ENCODE measurements around the gene ADAM12.
A peak's percentile ranks its signal among the peaks of the same experiment; 100 is the strongest.

ADAM12 gene

DNA sequence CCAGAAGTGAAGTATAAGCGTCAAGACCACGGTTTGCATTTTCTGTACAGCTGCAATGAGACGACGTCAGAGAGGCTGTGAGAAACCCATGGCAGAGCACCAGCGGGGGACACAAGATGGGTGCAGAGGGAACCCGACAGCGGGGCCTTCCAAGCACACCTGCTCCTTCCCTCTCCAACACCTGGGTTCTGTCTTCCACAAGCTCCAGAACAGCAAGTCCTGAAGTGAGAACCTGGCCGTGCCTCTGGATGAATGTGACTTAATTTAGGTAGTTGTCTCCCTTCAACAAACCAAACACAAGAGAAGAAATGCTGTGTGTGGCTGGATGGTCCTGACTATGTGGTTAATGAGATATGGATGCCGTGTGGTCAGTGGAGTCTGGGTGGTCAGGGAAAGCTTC is 76.1 kb downstream of the ADAM12 start:
- DNase-seq, result no peak

DNA sequence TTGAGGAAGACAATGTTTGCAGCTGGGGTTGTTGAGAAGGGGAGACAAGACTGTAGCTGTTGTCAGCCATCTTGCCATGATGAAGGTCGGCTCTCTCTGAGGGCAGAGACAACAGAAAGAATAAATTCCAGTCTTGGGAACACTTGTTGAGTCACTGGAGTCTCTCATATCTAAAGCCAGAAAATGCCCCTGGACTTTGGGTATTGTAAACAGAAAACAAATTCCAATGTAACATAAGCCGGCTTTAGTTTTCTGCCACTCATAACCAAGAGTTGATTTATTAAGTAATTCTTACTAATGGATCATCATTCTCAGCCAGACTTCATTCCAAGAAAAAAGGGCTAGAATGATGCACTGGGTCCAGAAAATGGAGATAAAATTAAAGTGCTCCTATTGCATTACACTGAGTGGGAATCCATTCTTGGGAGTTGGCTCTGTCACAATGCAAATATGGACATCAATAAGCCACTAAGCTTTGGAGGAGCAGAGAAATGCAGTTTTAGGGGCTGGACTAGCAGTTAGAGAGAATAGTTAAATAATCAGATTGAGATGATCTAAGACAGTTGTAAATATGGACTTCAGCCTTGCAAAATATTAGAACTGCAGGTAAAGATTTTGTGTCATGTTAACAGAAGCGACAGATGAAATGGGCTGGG is 78.9 kb downstream of the ADAM12 start:
- DNase-seq, result no peak

DNA sequence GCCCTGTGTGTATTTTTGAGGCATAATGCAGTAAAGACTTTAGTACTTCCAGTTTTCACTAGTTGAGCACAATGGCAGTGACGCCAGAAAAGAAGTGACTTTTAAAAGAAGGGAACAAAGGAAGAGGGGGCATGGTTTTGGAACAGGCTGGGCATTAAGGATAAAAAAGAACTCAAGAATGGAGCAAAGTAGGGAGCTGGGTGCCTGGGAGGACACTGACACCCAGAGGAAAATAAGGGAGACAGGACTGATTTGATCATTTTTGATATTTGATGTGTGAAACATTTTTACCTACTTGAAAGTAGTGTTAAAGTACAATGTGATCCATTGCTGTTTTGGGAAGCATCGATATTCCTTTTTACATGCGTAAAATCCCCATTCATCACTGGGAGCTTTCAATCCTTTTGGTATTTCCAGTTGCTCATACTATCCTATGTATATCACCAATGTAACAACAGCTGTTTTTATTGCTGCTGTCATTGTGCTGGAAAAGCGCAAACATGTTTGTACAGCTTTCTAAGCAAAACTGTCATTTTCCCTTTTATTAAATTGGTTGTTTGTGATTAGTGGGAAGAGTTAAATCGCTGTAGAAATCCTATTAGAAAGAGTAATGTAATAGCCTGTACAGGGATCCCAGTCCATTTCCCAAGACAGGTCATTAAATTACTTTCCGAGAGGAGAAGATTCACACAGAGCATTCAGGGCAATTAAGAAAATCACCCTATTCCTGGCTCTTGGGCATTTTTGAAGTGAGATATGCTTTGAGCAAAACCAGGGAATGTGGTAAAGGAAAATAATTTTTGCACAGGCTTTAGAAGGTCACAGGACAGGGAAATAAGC is 85.2 kb downstream of the ADAM12 start:
- DNase-seq, result peak; percentile 3 to 33 (median 26)

DNA sequence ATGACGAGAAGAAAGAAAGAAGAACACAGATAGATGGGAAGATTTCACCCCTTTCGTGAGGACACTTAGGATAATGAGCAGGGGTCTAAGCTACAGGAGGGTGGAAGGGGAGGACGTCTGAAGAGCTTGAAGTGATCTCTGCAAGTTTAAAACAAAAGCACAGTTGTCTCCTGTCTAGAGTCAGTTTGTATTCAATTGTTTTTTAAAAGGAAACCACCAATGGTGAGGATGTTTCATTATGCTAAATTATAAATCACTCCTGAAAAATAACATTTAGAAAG is 85.9 kb downstream of the ADAM12 start:
- DNase-seq, result no peak

DNA sequence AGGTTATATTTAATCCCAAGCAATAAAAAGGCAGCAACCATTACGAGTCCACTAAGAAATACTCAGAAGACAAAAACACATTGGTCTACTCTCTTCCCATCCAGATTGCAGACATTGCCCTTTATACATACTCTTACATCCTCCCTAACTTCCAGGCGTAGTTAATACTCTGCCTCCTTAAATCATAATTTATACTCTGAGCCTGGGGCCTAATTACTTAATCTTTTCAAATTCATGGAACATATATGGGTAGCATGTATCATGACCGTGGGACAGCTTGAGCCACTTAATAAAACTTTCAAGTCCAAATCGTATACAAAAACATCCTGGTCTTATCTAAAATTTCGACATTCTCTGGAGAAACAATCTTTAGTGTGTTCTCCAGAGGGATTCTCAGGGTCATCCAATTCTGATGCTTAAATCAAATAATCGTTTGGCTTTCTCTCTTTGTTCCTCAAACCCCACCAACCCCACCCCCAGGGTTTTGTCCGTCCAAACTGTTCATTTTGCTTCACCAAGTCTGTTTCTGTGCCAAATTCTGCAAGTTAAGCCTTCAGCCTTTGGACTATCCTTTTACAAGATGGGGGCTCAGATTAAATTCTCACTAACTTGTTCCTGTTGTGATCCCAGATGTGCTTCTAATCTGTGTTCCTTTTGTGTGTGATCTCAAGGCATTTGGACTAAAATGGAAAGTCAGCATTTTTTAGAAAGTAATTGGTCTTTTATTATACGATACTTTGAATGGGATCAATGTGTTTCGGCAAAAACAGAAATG is 86.4 kb downstream of the ADAM12 start:
- DNase-seq, result no peak

DNA sequence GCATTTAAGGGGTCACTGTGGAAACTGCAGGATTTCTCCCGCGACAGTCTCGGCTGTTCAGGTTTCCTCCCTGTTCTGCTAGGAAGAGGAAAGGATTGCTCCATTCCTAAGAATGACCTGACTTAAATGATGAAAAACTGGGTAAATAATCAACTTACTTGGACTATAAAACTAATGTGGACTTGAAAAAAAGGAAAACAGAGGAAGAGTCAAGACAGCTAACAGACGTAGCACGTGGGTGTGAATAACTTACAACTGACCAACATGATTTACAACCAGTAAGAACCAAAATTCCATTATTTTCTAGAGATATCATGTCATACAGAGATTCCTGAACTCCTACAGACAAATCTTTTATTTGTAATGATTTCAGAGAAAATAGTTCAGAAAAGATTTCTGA is 93.8 kb downstream of the ADAM12 start:
- no peak for DNase-seq

DNA sequence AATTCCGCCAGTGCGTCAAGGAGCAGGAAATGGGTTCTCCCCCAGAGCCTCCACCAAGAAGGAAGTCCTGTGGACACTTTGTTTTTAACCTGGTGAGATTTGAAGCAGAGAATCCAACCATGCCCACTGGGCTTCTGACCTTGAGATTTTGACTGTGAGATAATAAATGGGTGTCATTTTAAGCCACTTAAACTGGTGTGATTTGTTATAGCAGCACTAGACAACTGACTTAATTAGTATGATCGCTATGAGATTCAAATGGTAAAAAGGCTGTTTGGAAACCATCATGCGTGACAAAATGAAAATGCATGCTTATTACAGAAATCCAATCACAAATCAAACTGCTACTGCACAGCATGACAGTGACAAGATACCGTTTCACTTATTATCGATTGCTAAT is 98.0 kb downstream of the ADAM12 start:
- no peak for DNase-seq

DNA sequence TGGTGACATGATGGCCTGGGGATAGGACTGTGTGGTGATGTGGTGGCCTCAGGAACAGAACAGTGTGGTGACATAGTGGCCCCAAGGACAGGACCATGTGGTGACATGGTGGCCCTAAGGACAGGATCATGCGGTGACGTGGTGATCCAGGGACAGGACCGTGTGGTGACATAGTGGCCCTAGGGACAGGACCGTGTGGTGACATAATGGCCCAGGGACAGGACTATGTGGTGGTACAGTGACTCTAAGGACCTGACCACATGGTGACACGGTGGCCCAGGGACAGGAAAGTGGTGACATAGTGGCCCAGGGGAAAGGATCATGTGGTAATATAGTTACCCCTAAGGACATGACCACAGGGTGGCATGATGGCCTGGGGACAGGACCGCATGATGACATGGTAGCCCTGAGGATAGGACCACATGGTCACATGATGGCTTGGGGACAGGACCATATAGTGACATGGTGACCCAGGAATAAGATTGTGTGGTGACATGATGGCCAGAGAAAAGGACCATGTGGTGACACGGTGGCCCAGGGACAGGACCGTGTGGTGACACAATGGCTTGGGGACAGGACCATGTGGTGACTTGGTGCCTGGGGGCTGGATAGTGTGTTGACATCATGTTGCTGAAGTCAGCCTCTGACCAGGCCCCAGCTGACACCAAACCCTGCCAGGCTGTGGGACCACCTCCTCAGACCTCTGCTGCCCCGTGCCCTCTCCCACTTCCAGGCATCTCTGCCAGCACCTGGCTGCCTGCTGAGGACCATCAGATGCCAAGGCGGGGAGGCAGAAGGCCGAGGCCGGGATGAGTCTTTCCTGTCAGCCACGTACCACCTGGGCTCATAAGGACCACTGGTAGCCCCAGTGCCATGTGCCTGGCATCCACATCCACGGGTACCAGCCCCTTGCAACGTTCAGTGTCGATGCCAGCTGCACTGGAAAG is 99.5 kb downstream of the ADAM12 start:
- no peak for DNase-seq

DNA sequence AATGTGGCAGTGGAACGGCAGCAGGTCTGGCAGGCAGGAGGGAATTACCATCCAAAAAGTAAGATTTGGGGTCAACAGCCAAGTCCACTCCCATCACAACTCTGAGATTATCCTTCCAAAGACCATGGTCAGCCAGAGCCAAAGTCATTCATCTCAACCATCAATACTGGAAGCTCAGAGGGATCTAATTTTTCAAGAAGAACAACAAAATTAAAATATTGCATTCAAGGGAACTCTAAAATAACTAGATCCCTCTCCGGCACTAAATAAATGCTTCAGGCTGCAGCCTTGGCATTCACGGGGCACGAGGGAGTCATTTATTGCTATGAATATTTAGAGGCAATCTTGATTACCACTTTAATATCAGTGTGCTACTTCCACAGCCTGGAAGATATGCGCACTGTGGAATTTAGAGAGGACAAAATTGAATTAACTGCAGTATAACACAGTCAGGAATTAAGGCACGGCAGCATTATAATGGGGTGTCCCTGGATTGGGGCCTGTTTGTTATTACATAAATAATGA is 102.0 kb downstream of the ADAM12 start:
- DNase-seq, result no peak

DNA sequence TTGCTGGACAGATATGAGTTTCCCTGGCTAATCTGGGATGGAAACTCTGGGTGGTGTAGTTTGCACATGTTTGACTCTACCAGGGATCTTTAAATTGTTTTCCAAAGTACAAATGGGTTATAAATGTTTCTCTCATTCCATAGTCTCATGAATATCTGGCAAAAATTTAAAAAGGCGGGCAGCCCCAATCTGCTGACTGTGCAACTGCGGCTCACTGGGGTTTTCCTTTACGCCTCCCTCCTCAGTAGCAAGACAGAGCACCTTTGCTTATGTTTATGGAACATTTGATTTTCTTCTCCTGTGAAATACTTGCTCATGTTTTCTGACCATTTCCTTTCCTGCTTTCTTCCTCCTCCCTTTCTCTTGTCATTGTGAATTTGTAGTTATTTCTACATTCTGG is 105.0 kb downstream of the ADAM12 start:
- DNase-seq, result no peak

DNA sequence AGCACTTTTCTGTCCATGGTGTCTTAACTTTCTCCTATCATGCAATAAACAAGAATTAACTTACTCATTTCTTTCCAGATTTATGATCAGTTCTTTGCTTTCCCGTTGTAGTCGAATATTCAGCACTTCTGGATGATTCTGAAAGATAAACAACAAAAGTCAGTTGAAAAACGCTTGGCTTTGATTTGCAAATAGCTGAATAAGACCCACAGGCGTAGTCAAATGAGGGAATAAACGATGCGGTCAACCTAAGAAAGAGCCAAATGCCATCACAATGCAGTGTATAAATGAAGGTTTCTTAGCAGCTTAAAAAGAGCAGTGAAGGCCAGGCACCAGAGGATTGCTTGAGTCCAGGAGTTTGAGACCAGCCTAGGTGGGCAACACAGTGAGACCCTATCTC is 109.4 kb downstream of the ADAM12 start:
- DNase-seq, result no peak

DNA sequence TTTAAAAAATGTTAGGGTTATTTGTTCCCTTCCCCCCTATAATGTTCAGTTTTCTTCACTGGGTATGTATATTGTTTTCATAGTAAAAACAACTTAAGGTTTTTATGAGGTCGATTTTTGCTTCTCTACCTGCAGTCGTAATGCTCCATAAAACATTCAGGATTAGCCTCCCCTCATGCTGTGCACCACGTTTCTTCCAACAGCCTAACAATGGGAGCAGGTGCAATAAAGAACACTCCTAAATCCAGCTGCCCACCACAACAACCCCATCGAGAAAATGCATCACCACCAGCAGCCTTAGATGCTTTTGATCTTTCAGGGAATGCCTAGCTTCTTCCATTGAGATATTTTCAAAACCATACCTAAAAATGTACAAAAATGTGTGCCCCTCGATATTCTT is 111.1 kb downstream of the ADAM12 start:
- DNase-seq, result no peak

DNA sequence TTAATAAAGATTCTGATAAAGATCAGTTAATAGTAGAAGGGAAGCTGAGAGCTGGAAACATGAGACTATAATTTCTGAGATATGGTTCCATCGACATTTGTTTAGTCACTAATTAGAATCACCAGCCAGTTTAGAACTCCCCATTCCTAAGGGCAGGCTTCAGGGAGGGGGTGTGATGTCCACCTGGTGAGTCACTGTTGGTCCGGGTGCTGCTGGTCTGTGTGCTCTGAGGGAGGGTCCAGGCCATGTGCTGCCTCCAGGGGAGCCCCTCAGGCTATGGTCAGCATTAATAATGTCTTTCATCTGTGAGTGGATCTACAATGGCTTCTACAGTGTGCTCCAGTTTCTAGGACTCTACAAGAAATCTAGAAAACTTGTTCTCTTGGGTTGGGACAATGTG is 115.8 kb downstream of the ADAM12 start:
- no peak for DNase-seq

DNA sequence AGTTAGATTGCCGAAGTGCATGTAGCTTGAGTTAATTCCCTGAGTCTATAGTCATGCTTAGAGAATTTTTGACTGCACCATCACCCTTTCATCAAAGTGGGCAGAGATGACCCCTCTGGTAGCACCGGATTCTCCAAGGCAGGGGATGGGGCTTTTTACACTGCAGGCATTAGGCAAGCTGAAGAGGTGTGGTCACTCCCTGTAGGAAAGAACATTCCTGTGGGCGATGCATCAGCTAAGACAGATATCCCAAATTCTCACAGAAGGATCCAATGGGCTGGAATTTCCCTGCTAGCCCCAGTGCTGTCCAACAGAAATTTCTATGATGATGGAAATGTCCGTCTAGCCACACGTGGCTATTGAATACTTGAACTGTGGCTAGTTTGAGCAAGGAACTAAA is 118.2 kb downstream of the ADAM12 start:
- DNase-seq, result no peak

DNA sequence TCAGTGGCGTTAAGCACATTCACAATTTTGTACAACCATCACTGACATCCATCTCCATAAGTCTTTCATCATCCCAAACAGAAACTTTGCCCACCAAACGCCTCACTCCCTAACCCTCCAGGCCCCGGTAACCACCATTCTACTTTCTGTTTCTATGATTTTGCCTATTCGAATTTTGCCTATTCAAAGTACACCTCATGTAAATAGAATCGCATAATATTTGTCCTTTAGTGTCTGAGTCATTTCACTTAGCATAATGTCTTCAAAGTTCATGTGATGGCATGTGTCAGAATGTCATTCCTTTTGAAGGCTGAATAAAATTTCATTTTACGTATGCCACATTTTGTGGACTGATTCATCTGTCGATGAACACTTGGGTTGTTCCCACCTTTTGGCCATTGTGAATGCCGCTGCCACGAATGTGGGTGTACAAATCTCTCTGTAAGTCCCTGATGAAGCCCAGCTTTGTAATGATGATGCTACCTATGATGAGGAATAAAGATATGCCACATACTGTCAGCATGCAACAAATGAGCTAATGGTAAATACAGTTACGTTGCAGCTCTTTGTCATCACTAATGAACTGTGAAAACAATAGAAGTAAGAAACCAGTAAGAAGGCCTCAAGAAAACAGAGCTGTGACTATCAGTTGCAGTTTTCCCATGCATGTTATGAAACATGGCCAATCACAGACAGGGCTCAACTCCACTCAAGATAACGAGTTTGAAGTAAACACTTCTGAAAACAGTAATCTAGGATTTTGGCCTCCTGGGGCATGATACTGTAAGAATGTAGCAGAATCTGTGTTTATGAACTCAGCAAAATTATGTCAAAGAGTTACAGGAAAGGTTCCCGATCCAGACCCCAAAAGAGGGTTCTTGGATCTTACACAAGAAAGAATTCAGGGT is 120.0 kb downstream of the ADAM12 start:
- DNase-seq, result no peak

DNA sequence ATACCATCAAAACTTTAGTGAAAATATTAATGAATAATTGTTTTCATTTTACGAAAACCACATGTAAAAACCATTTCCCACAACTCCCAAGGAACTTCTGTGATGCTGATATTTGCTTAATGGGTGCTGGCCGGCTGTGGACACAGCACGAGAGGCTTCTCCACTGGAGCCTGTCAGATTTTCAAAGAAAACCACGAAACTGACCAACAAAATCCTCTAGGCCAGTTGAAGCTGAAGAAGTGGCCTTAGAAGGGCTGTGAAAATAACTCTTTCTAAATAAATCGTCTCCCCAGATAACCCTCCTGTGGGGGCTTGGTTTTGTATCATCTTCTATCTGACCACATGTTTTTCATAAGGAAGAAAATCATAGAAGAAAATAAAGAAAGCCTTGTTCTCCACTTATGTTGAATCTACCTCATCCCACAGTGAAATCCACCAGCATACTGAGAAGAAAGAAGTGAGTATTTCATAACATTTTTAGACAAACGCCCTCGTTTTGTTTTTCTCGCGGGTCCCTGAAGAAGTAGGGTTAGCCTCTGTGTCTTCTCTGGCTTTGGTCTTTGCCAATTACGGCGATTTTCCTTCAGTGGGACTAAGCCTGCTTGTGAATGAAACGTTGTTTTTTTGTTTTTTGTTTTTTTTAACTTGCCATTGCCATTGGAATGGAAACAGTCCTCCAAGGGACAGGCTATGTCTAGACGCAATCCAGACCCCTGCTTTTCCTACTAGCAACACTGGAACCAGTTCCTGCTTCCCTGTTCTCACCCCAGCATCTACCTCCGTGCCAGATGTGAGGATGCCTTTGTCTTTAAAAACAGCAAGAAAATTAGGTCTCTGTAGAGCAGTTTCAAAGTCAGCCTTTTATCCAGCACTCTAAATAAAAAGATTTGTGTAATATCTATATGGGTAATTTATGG is 123.9 kb downstream of the ADAM12 start:
- no peak for DNase-seq

DNA sequence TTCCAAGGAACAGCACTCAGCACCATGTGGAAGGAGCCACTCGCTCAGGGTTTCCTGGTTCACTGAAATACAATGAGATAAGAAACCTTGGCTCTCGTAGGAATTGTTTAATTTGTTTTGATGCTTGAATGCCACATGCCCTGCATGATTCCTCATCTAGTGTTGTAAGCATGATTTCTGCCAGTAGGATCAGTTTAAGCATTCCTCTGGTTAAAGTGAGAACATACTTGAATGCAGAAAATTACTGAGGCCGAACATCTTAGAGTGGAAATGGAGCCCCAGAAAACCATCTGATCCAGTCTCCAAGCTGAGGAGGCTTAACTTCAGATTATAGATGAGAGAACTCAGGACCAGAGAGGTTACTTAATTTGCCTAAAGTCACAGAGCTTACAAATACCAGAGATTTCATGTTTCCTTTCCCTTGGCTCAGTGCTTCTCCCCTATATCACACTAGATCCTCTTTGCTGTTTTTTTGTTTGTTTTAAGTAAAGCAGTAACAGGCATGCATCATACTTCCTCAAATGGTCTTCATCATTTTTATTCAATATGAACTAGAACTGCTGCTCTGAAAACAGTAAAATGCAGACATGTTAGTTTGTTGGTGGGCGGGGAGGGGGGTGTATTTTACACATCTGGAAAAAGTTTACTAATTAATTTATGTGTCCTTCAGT is 125.1 kb downstream of the ADAM12 start:
- peak in 2 of 4 experiments; percentile 8 to 22 for DNase-seq

DNA sequence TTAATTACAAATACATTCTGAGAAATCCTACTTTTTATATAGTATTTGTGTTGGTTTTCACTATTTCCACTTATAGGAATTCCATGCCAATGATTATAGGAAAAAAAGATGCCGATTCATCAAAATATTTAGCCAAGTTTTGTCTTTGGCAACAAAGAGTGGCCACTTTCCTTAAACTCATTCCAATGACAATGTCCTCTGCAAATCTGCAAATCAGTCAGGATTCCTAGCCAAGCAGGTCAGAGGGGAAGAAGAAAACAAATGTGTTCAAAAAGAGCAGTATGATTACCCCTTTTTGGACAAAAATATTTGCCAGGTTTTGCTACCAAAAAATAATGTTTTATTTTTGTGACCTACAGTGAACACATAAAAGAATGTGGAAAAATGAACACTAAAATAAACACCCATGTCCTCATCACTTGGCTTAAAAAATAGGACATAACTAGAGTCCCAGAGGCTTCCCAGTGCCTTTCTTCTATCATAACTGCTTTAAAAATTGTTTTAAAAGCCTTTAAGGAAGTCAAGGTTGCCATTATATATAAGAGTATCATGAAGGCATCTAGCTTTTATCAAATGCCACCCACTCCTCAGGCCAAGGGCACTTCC is 125.9 kb downstream of the ADAM12 start:
- DNase-seq, result no peak

All from suppressor macrophage (primary cell).